ENCODE measurements around the gene PALB2. TPM values are rescaled to one million over a fixed set of nuclear protein-coding genes. Genes with fewer than 3 reads are reported as not detected.

PALB2 gene
- total and polyA plus RNA-seq, 9 of the 15 experiments (the other 6 are each of a cell fraction or from before 2014, with no cell fraction given), result 7.0 to 25.8 (median 15.2) TPM

- Histone ChIP-seq H3K9me3 (replicated peaks; ENCODE audit: control insufficient read depth, insufficient read depth, low read depth, low read length) (no peaks in the 10 kb centered on the region), H4K20me1 (replicated peaks; ENCODE audit: control insufficient read depth, insufficient read depth, low read length) (no peaks in the 10 kb centered on the region; the same call in 1 of the 2 replicates), H3K79me2 (ENCODE audit: control insufficient read depth, insufficient read depth, low read length) (peaks cover 9% of the 10 kb centered on the region; the same call in 1 of the 3 replicates), H3K4me2 (ENCODE audit: insufficient read depth, low read length) (no peak overlapping the region), H3K9ac (ENCODE audit: insufficient read depth in 1 of 2, low read depth in 2 of 2, low read length in 2 of 2) (no peak overlapping the region), H3K9me1 (ENCODE audit: control insufficient read depth, insufficient read depth, low read length) (no peaks in the 10 kb centered on the region), H2AFZ (ENCODE audit: low read depth, low read length) (no peak overlapping the region), H3K4me1 (replicated peaks in 1 of 2; ENCODE audit: control insufficient read depth in 2 of 2, insufficient read depth in 2 of 2, low read length in 2 of 2) (no peaks in the 10 kb centered on the region), H3K4me3 (no peak overlapping the region), H3K27me3 (ENCODE audit: control insufficient read depth in 2 of 2, insufficient read depth in 2 of 2, low read length in 2 of 2) (no peaks in the 10 kb centered on the region), H3K36me3 (ENCODE audit: control insufficient read depth, insufficient read depth, low read length) (peaks cover 67% of the 10 kb centered on the region), H3K27ac (ENCODE audit: extremely low read depth, low read depth, low read length) (no peak overlapping the region)
- ChIA-PET POLR2A (interaction anchor here (0.8 to 1.8 kb wide), 2 partner anchors 11 to 16 kb away, joined by 3 to 4 read pairs; no protein-coding TSS in a partner anchor), CTCF (ENCODE audit: low intra/inter-chr PET ratio) (no interaction called here)
- no peak for DNase-seq (ENCODE audit: extremely low read depth in 1 of 4, low spot score in 3 of 4)
- no peak for FAIRE-seq
- intact Hi-C loops (cut with micrococcal nuclease), result no loop called here
- no peak for ATAC-seq
- TF ChIP-seq MYBL2 (IDR thresholded peaks at IDR 0.05; ENCODE audit: low read depth) (no peak), MYBL2 (CRISPR knock-in tag; IDR thresholded peaks at IDR 0.05; ENCODE audit: borderline replicate concordance) (no peak), ZNF280A (IDR thresholded peaks at IDR 0.05; ENCODE audit: low read depth, partially characterized antibody) (no peak), MEF2D (tag; conservative IDR thresholded peaks at IDR 0.05; ENCODE audit: low read depth) (no peak), SNRNP70 (optimal IDR thresholded peaks at IDR 0.05; ENCODE audit: low read depth, low read length) (no peak), ID3 (CRISPR knock-in tag; IDR thresholded peaks at IDR 0.05) (no peak), ID3 (tag; IDR thresholded peaks at IDR 0.05) (no peak), HNRNPUL1 (IDR thresholded peaks at IDR 0.05; ENCODE audit: low read length) (no peak), ZBTB2 (IDR thresholded peaks at IDR 0.05) (no peak), SPI1 (IDR thresholded peaks at IDR 0.05; ENCODE audit: borderline replicate concordance, low read depth, low read length) (no peak), HSF4 (CRISPR knock-in tag; IDR thresholded peaks at IDR 0.05; ENCODE audit: borderline replicate concordance) (no peak), ZNF668 (CRISPR knock-in tag; IDR thresholded peaks at IDR 0.05) (no peak), GABPB2 (CRISPR knock-in tag; conservative IDR thresholded peaks at IDR 0.05) (no peak), NEUROD1 (IDR thresholded peaks at IDR 0.05; ENCODE audit: borderline replicate concordance, low read depth, low read length, partially characterized antibody) (no peak)
- WGBS (ENCODE audit: insufficient coverage, low coverage, missing lambda C conversion rate), result 95% methylated on average over 8 of the region's 8 CpGs
- BruUV-seq (replicated peaks), result TSS peak; percentile 31
- in situ Hi-C loops (cut with MboI), result no loop called here
Observed at GRCh38 chr16:23629516-23629915, 11.6 kb downstream of the PALB2 start.

Measured in K562 (cell line).